GM03348 (cell line): ENCODE results near the gene RCAN2.

Experiments
- DNase-seq: peaks from one replicate; pipeline ENCODE4 v3.0.0; 2012; ENCODE audit warnings: low spot score

Gene RCAN2

GRCh38 chr6:46291275-46291633 is 200.0 kb downstream of the RCAN2 start:
- no peak for DNase-seq

GRCh38 chr6:46290421-46291274 is 200.6 kb downstream of the RCAN2 start:
- no peak for DNase-seq

GRCh38 chr6:46289898-46290297 is 201.4 kb downstream of the RCAN2 start:
- no peak for DNase-seq

- no peak for DNase-seq
These were observed 202.4 kb downstream of the RCAN2 start for GRCh38 chr6:46288835-46289234.

GRCh38 chr6:46287681-46288080 is 203.6 kb downstream of the RCAN2 start:
- DNase-seq = no peak

GRCh38 chr6:46287043-46287442 is 204.2 kb downstream of the RCAN2 start:
- no peak for DNase-seq

- DNase-seq = no peak
These were observed 206.8 kb downstream of the RCAN2 start for GRCh38 chr6:46284475-46284874.

GRCh38 chr6:46281110-46281509 is 210.1 kb downstream of the RCAN2 start:
- DNase-seq = no peak

- peak; percentile 28 for DNase-seq
These were observed 211.4 kb downstream of the RCAN2 start for GRCh38 chr6:46279874-46280273.

- no peak for DNase-seq
These were observed 214.6 kb downstream of the RCAN2 start for GRCh38 chr6:46276576-46277142.

GRCh38 chr6:46274502-46274901 is 216.7 kb downstream of the RCAN2 start:
- DNase-seq = no peak

- DNase-seq = no peak
These were observed 217.3 kb downstream of the RCAN2 start for GRCh38 chr6:46273911-46274310.

- no peak for DNase-seq
These were observed 219.5 kb downstream of the RCAN2 start for GRCh38 chr6:46271728-46272127.

- DNase-seq = no peak
These were observed 220.1 kb downstream of the RCAN2 start for GRCh38 chr6:46271107-46271506.

- no peak for DNase-seq
These were observed 220.9 kb downstream of the RCAN2 start for GRCh38 chr6:46270336-46270735.

- DNase-seq = no peak
These were observed 221.6 kb downstream of the RCAN2 start for GRCh38 chr6:46269447-46270229.

- DNase-seq = no peak
These were observed 223.7 kb downstream of the RCAN2 start for GRCh38 chr6:46267515-46267914.

GRCh38 chr6:46265373-46265772 is 225.9 kb downstream of the RCAN2 start:
- no peak for DNase-seq

GRCh38 chr6:46263707-46264086 is 227.6 kb downstream of the RCAN2 start:
- peak; percentile 73 for DNase-seq

GRCh38 chr6:46262928-46263706 is 228.1 kb downstream of the RCAN2 start:
- DNase-seq = no peak

GRCh38 chr6:46258249-46258648 is 233.0 kb downstream of the RCAN2 start:
- no peak for DNase-seq

GRCh38 chr6:46255528-46255927 is 235.7 kb downstream of the RCAN2 start:
- no peak for DNase-seq
